ENCODE measurements around the gene TMEM225B.

TMEM225B gene

GRCh38 chr7:99623091-99623693, 25.1 kb downstream of the TMEM225B start:
- Histone ChIP-seq H3K4me3 (ENCODE audit: insufficient read depth, low read depth, low read length, poor library complexity, severe bottlenecking) (no peak overlapping the region), H3K36me3 (ENCODE audit: control insufficient read depth, insufficient read depth, low read length) (peaks cover 67% of the 10 kb centered on the region), H3K4me1 (ENCODE audit: control insufficient read depth, insufficient read depth, low read length, poor library complexity, severe bottlenecking) (peaks cover 20% of the 10 kb centered on the region), H3K9me3 (ENCODE audit: control insufficient read depth, low read length) (no peaks in the 10 kb centered on the region), H3K27ac (ENCODE audit: insufficient read depth, low read length, poor library complexity, severe bottlenecking) (peak overlapping the region; percentile 67), H3K27me3 (replicated peaks; ENCODE audit: control insufficient read depth, insufficient read depth, low read length, poor library complexity, severe bottlenecking) (no peaks in the 10 kb centered on the region)
- DNase-seq, result no peak

- H3K4me1 ChIP-seq (ENCODE audit: control insufficient read depth, insufficient read depth, low read length, poor library complexity, severe bottlenecking), result peaks cover 20% of the 10 kb centered on the region
- H3K4me3 ChIP-seq (ENCODE audit: insufficient read depth, low read depth, low read length, poor library complexity, severe bottlenecking), result peak overlapping the region; percentile 28
- H3K27ac ChIP-seq (ENCODE audit: insufficient read depth, low read length, poor library complexity, severe bottlenecking), result peak overlapping the region; percentile 67
- peaks cover 69% of the 10 kb centered on the region for H3K36me3 ChIP-seq (ENCODE audit: control insufficient read depth, insufficient read depth, low read length)
- no peak for DNase-seq
- H3K27me3 ChIP-seq (replicated peaks; ENCODE audit: control insufficient read depth, insufficient read depth, low read length, poor library complexity, severe bottlenecking), result no peaks in the 10 kb centered on the region
- H3K9me3 ChIP-seq (ENCODE audit: control insufficient read depth, low read length), result no peaks in the 10 kb centered on the region
Measured at GRCh38 chr7:99623702-99624447, 25.8 kb downstream of the TMEM225B start.

- H3K27ac ChIP-seq (ENCODE audit: insufficient read depth, low read length, poor library complexity, severe bottlenecking), result peak overlapping the region; percentile 67
- peak; percentile 51 to 57 (median 52) for DNase-seq
- H3K4me3 ChIP-seq (ENCODE audit: insufficient read depth, low read depth, low read length, poor library complexity, severe bottlenecking), result peak overlapping the region; percentile 28
Measured at GRCh38 chr7:99624484-99624883, 26.4 kb downstream of the TMEM225B start.

GRCh38 chr7:99625321-99625720, 27.3 kb downstream of the TMEM225B start:
- peaks cover 20% of the 10 kb centered on the region for H3K4me1 ChIP-seq (ENCODE audit: control insufficient read depth, insufficient read depth, low read length, poor library complexity, severe bottlenecking)
- no peak for DNase-seq
- peak overlapping the region; percentile 67 for H3K27ac ChIP-seq (ENCODE audit: insufficient read depth, low read length, poor library complexity, severe bottlenecking)
- H3K9me3 ChIP-seq (ENCODE audit: control insufficient read depth, low read length), result no peaks in the 10 kb centered on the region
- no peak overlapping the region for H3K4me3 ChIP-seq (ENCODE audit: insufficient read depth, low read depth, low read length, poor library complexity, severe bottlenecking)
- no peaks in the 10 kb centered on the region for H3K27me3 ChIP-seq (replicated peaks; ENCODE audit: control insufficient read depth, insufficient read depth, low read length, poor library complexity, severe bottlenecking)
- H3K36me3 ChIP-seq (ENCODE audit: control insufficient read depth, insufficient read depth, low read length), result peaks cover 69% of the 10 kb centered on the region

More at GRCh38 chr7:99624484-99624883, 26.4 kb downstream of the TMEM225B start:
- H3K27me3 ChIP-seq (replicated peaks; ENCODE audit: control insufficient read depth, insufficient read depth, low read length, poor library complexity, severe bottlenecking), result no peaks in the 10 kb centered on the region
- H3K4me1 ChIP-seq (ENCODE audit: control insufficient read depth, insufficient read depth, low read length, poor library complexity, severe bottlenecking), result peaks cover 20% of the 10 kb centered on the region
- H3K36me3 ChIP-seq (ENCODE audit: control insufficient read depth, insufficient read depth, low read length), result peaks cover 69% of the 10 kb centered on the region
- no peaks in the 10 kb centered on the region for H3K9me3 ChIP-seq (ENCODE audit: control insufficient read depth, low read length)

- Histone ChIP-seq H3K27ac (ENCODE audit: insufficient read depth, low read length, poor library complexity, severe bottlenecking) (no peak overlapping the region), H3K36me3 (ENCODE audit: control insufficient read depth, insufficient read depth, low read length) (peaks cover 68% of the 10 kb centered on the region), H3K4me3 (ENCODE audit: insufficient read depth, low read depth, low read length, poor library complexity, severe bottlenecking) (no peak overlapping the region), H3K27me3 (replicated peaks; ENCODE audit: control insufficient read depth, insufficient read depth, low read length, poor library complexity, severe bottlenecking) (no peaks in the 10 kb centered on the region), H3K4me1 (ENCODE audit: control insufficient read depth, insufficient read depth, low read length, poor library complexity, severe bottlenecking) (peaks cover 20% of the 10 kb centered on the region), H3K9me3 (ENCODE audit: control insufficient read depth, low read length) (no peaks in the 10 kb centered on the region)
- DNase-seq, result no peak
Measured at GRCh38 chr7:99625961-99626360, 27.9 kb downstream of the TMEM225B start.

GRCh38 chr7:99626661-99627060, 28.6 kb downstream of the TMEM225B start:
- Histone ChIP-seq H3K27me3 (replicated peaks; ENCODE audit: control insufficient read depth, insufficient read depth, low read length, poor library complexity, severe bottlenecking) (no peaks in the 10 kb centered on the region), H3K9me3 (ENCODE audit: control insufficient read depth, low read length) (no peaks in the 10 kb centered on the region), H3K4me1 (ENCODE audit: control insufficient read depth, insufficient read depth, low read length, poor library complexity, severe bottlenecking) (peaks cover 20% of the 10 kb centered on the region), H3K4me3 (ENCODE audit: insufficient read depth, low read depth, low read length, poor library complexity, severe bottlenecking) (no peak overlapping the region), H3K36me3 (ENCODE audit: control insufficient read depth, insufficient read depth, low read length) (peaks cover 61% of the 10 kb centered on the region), H3K27ac (ENCODE audit: insufficient read depth, low read length, poor library complexity, severe bottlenecking) (no peak overlapping the region)
- no peak for DNase-seq

- H3K27ac ChIP-seq (ENCODE audit: insufficient read depth, low read length, poor library complexity, severe bottlenecking), result no peak overlapping the region
- peaks cover 20% of the 10 kb centered on the region for H3K4me1 ChIP-seq (ENCODE audit: control insufficient read depth, insufficient read depth, low read length, poor library complexity, severe bottlenecking)
- no peaks in the 10 kb centered on the region for H3K27me3 ChIP-seq (replicated peaks; ENCODE audit: control insufficient read depth, insufficient read depth, low read length, poor library complexity, severe bottlenecking)
- H3K36me3 ChIP-seq (ENCODE audit: control insufficient read depth, insufficient read depth, low read length), result peaks cover 52% of the 10 kb centered on the region
- H3K4me3 ChIP-seq (ENCODE audit: insufficient read depth, low read depth, low read length, poor library complexity, severe bottlenecking), result no peak overlapping the region
- no peaks in the 10 kb centered on the region for H3K9me3 ChIP-seq (ENCODE audit: control insufficient read depth, low read length)
- DNase-seq, result no peak
Measured at GRCh38 chr7:99627513-99627912, 29.4 kb downstream of the TMEM225B start.

GRCh38 chr7:99628471-99629465, 30.7 kb downstream of the TMEM225B start:
- peaks cover 55% of the 10 kb centered on the region for H3K36me3 ChIP-seq (ENCODE audit: control insufficient read depth, insufficient read depth, low read length)
- H3K4me1 ChIP-seq (ENCODE audit: control insufficient read depth, insufficient read depth, low read length, poor library complexity, severe bottlenecking), result peaks cover 12% of the 10 kb centered on the region
- no peak overlapping the region for H3K4me3 ChIP-seq (ENCODE audit: insufficient read depth, low read depth, low read length, poor library complexity, severe bottlenecking)
- no peaks in the 10 kb centered on the region for H3K27me3 ChIP-seq (replicated peaks; ENCODE audit: control insufficient read depth, insufficient read depth, low read length, poor library complexity, severe bottlenecking)
- H3K9me3 ChIP-seq (ENCODE audit: control insufficient read depth, low read length), result no peaks in the 10 kb centered on the region
- H3K27ac ChIP-seq (ENCODE audit: insufficient read depth, low read length, poor library complexity, severe bottlenecking), result no peak overlapping the region
- no peak for DNase-seq

GRCh38 chr7:99629643-99630042, 31.6 kb downstream of the TMEM225B start:
- Histone ChIP-seq H3K4me3 (ENCODE audit: insufficient read depth, low read depth, low read length, poor library complexity, severe bottlenecking) (no peak overlapping the region), H3K27me3 (replicated peaks; ENCODE audit: control insufficient read depth, insufficient read depth, low read length, poor library complexity, severe bottlenecking) (no peaks in the 10 kb centered on the region), H3K9me3 (ENCODE audit: control insufficient read depth, low read length) (no peaks in the 10 kb centered on the region), H3K36me3 (ENCODE audit: control insufficient read depth, insufficient read depth, low read length) (peaks cover 57% of the 10 kb centered on the region), H3K4me1 (ENCODE audit: control insufficient read depth, insufficient read depth, low read length, poor library complexity, severe bottlenecking) (peaks cover 4% of the 10 kb centered on the region), H3K27ac (ENCODE audit: insufficient read depth, low read length, poor library complexity, severe bottlenecking) (no peak overlapping the region)
- no peak for DNase-seq
